Measurements from ENCODE around the gene VTI1A. TPM values are rescaled to one million over a fixed set of nuclear protein-coding genes. Genes with fewer than 3 reads are reported as not detected.

VTI1A gene
- total and polyA plus RNA-seq, 2 of the 8 experiments (the other 6 are each of a cell fraction or from before 2014, with no cell fraction given), result 6.0 to 20.0 TPM

- Histone ChIP-seq H4K20me1 (replicated peaks in 1 of 2; ENCODE audit: control insufficient read depth in 1 of 2, insufficient read depth in 2 of 2, low read length in 2 of 2) (no peaks in the 10 kb centered on the region), H3K23ac (ENCODE audit: insufficient read length) (no peak overlapping the region), H3K18ac (ENCODE audit: extremely low read depth, low read length) (no peak overlapping the region), H3K23me2 (ENCODE audit: low read depth, low read length) (no peaks in the 10 kb centered on the region), H2BK12ac (ENCODE audit: low read depth, low read length) (no peak overlapping the region), H2BK15ac (ENCODE audit: low read length) (no peak overlapping the region), H3K4me2 (ENCODE audit: insufficient read depth in 1 of 2, low read depth in 2 of 2, low read length in 2 of 2) (no peak overlapping the region), H3K36me3 (ENCODE audit: control insufficient read depth in 2 of 4, insufficient read depth in 4 of 4, low read length in 3 of 4) (no peaks in the 10 kb centered on the region), H4K8ac (ENCODE audit: extremely low read depth, insufficient read depth, low read length) (no peak overlapping the region), H3K4me3 (ENCODE audit: extremely low read depth in 1 of 4, insufficient read depth in 2 of 4, low read depth in 3 of 4, low read length in 4 of 4) (no peak overlapping the region), H2AK5ac (ENCODE audit: low read depth, low read length) (no peak overlapping the region), H4K91ac (replicated peaks; ENCODE audit: insufficient read length, low read length) (no peak overlapping the region), H4K5ac (ENCODE audit: insufficient read length, low read depth, low read length) (no peak overlapping the region), H2BK20ac (ENCODE audit: low read length) (no peak overlapping the region), H3K14ac (ENCODE audit: insufficient read length) (no peak overlapping the region), H3K56ac (replicated peaks; ENCODE audit: insufficient read length, low read depth, low read length) (no peak overlapping the region), H2AFZ (ENCODE audit: low read length) (no peak overlapping the region), H3K27ac (ENCODE audit: low read depth, low read length) (no peak overlapping the region), H3K79me1 (ENCODE audit: low read depth, low read length) (no peaks in the 10 kb centered on the region), H3K4me1 (replicated peaks in 1 of 4; ENCODE audit: control insufficient read depth in 3 of 4, insufficient read depth in 4 of 4, low read length in 3 of 4) (peaks cover 0 to 2% (median 0%) of the 10 kb centered on the region in 4 experiments; a peak in 1 of 7 replicates), H3K9ac (replicated peaks in 1 of 4; ENCODE audit: extremely low read depth in 1 of 4, low read depth in 3 of 4, low read length in 3 of 4) (no peak overlapping the region), H3K9me3 (ENCODE audit: insufficient read depth in 2 of 2, low read depth in 1 of 2, low read length in 1 of 2) (no peaks in the 10 kb centered on the region), H2BK5ac (ENCODE audit: low read depth, low read length) (no peak overlapping the region), H3K79me2 (ENCODE audit: control insufficient read depth in 1 of 2, insufficient read depth in 2 of 2, low read length in 2 of 2) (no peaks in the 10 kb centered on the region), H3K27me3 (replicated peaks in 1 of 4; ENCODE audit: control insufficient read depth in 3 of 4, extremely low read depth in 1 of 4, insufficient read depth in 3 of 4, low read length in 3 of 4) (no peaks in the 10 kb centered on the region), H2BK120ac (replicated peaks; ENCODE audit: low read depth, low read length) (no peak overlapping the region), H3K4ac (replicated peaks; ENCODE audit: insufficient read length, low read depth, low read length) (no peak overlapping the region)
- FAIRE-seq, result no peak
- peak in 1 of 2 experiments; percentile 40 for DNase-seq (ENCODE audit: low read depth in 1 of 2, low spot score in 2 of 2)
- ChIA-PET CTCF (ENCODE audit: partially characterized antibody) (interaction anchor here (2.1 kb wide), 1 partner anchor 62 kb away, joined by 5 read pairs; no protein-coding TSS in a partner anchor), POLR2A (ENCODE audit: partially characterized antibody) (no interaction called here)
- WGBS, 2 experiments (ENCODE audit: extremely low coverage in 1 of 2, insufficient coverage in 1 of 2, insufficient read length in 1 of 2, insufficient replicate concordance in 2 of 2, low coverage in 1 of 2, low lambda C conversion rate in 2 of 2, missing lambda C conversion rate in 1 of 2), result 88% methylated on average over 14 of the region's 14 CpGs; no CpG with 5 or more reads in 1 of the 2 experiments
- no peak for TF ChIP-seq POU5F1 (IDR thresholded peaks at IDR 0.05; ENCODE audit: low read depth, low read length)
- TF ChIP-seq NRF1 (IDR thresholded peaks at IDR 0.05; ENCODE audit: low read depth, low read length), result no peak
- TF ChIP-seq BRCA1 (IDR thresholded peaks at IDR 0.05; ENCODE audit: low read depth, low read length), result no peak
- no peak for TF ChIP-seq POLR2A (IDR thresholded peaks at IDR 0.05; ENCODE audit: control extremely low read depth in 1 of 2, low read depth in 2 of 2, low read length in 2 of 2)
- no peak for TF ChIP-seq EP300 (IDR thresholded peaks at IDR 0.05; ENCODE audit: borderline replicate concordance in 1 of 2, low read depth in 2 of 2, low read length in 2 of 2)
- no peak for TF ChIP-seq RBBP5 (IDR thresholded peaks at IDR 0.05; ENCODE audit: borderline replicate concordance, low read depth, low read length)
- TF ChIP-seq ATF2 (IDR thresholded peaks at IDR 0.05; ENCODE audit: low read length), result no peak
- TF ChIP-seq RNF2 (IDR thresholded peaks at IDR 0.05; ENCODE audit: borderline replicate concordance, low read depth, low read length, missing control alignments, poor library complexity, severe bottlenecking), result no peak
- TF ChIP-seq KDM4A (IDR thresholded peaks at IDR 0.05; ENCODE audit: low read depth, low read length, severe bottlenecking), result no peak
- no peak for TF ChIP-seq CEBPB (IDR thresholded peaks at IDR 0.05; ENCODE audit: low read depth, low read length)
- TF ChIP-seq TAF7 (optimal IDR thresholded peaks at IDR 0.05; ENCODE audit: borderline replicate concordance, low read depth, low read length), result no peak
Observed at GRCh38 chr10:112783351-112784021, 336.5 kb downstream of the VTI1A start.
